GM23338 (cell line): ENCODE measurements around the gene CPLANE2. TPM values are rescaled to one million over a fixed set of nuclear protein-coding genes. Genes with fewer than 3 reads are reported as not detected.
A peak's percentile ranks its signal among the peaks of the same experiment; 100 is the strongest.

Source experiments
- ATAC-seq: fragments of 200-7000 bp; cut with Tn5 transposase; 3 replicates; pipeline ENCODE4 v1.9.1; 2020
- DNase-seq: peaks from one replicate; pipeline ENCODE4 v3.0.0-alpha.2; 2015; ENCODE audit warnings: low spot score
- H2AFZ ChIP-seq: fragments of 200-600 bp; sonication (generic); 2 replicates; pipeline ENCODE4 v1.8.0; 2016; ENCODE audit warnings: antibody characterized with exemption, mild to moderate bottlenecking, moderate library complexity
- H3F3A ChIP-seq: fragments of 200-600 bp; sonication (generic); replicated peaks from 2 replicates; pipeline ENCODE4 v1.8.0; 2017; ENCODE audit warnings: antibody characterized with exemption, mixed run types, low read depth
- H3K27ac ChIP-seq: fragments of 200-600 bp; sonication (generic); 2 replicates; pipeline ENCODE4 v1.6.1; 2016; ENCODE audit warnings: low read depth
- H3K27me3 ChIP-seq: fragments of 200-600 bp; sonication (generic); 2 replicates; pipeline ENCODE4 v1.8.0; 2016; ENCODE audit warnings: mild to moderate bottlenecking, mixed run types, moderate library complexity; ENCODE audit not compliant: insufficient read depth
- H3K36me3 ChIP-seq: fragments of 200-600 bp; sonication (generic); 2 replicates; pipeline ENCODE4 v1.8.0; 2016; ENCODE audit warnings: mild to moderate bottlenecking; ENCODE audit not compliant: insufficient read depth
- H3K4me1 ChIP-seq: fragments of 200-600 bp; sonication (generic); 2 replicates; pipeline ENCODE4 v1.8.0; 2016; ENCODE audit warnings: mild to moderate bottlenecking, moderate library complexity; ENCODE audit not compliant: insufficient read depth
- H3K4me2 ChIP-seq: fragments of 200-600 bp; sonication (generic); 2 replicates; pipeline ENCODE4 v1.7.1; 2017; ENCODE audit warnings: mixed run types
- H3K4me3 ChIP-seq: fragments of 200-600 bp; sonication (generic); 2 replicates; pipeline ENCODE4 v1.6.1; 2016; ENCODE audit warnings: mixed run types
- H3K79me2 ChIP-seq: fragments of 200-600 bp; sonication (generic); replicated peaks from 2 replicates; pipeline ENCODE4 v1.8.0; 2017; ENCODE audit warnings: mild to moderate bottlenecking; ENCODE audit not compliant: insufficient read depth
- H3K9me2 ChIP-seq: fragments of 200-600 bp; sonication (generic); 2 replicates; pipeline ENCODE4 v1.8.0; 2017; ENCODE audit not compliant: insufficient read depth
- H4K20me1 ChIP-seq: fragments of 200-600 bp; sonication (generic); replicated peaks from 2 replicates; pipeline ENCODE4 v1.8.0; 2017; ENCODE audit warnings: mild to moderate bottlenecking; ENCODE audit not compliant: insufficient read depth
- H3K27ac Mint-ChIP-seq: 2 replicates; pipeline ENCODE4 v1.8.0; 2020; ENCODE audit warnings: inconsistent platforms, mild to moderate bottlenecking, moderate library complexity, mixed read lengths
- H3K27me3 Mint-ChIP-seq: 3 replicates; pipeline ENCODE4 v1.8.0; 2022; ENCODE audit warnings: low read depth, mild to moderate bottlenecking, moderate library complexity, mixed read lengths, inconsistent platforms; ENCODE audit not compliant: insufficient read depth, poor library complexity
- H3K36me3 Mint-ChIP-seq: 3 replicates; pipeline ENCODE4 v1.8.0; 2021; ENCODE audit warnings: low read depth, mild to moderate bottlenecking, inconsistent platforms, moderate library complexity, mixed read lengths
- H3K4me1 Mint-ChIP-seq: 3 replicates; pipeline ENCODE4 v1.8.0; 2020; ENCODE audit warnings: mild to moderate bottlenecking, inconsistent platforms, mixed read lengths
- H3K4me3 Mint-ChIP-seq: 3 replicates; pipeline ENCODE4 v1.8.0; 2021; ENCODE audit warnings: moderate library complexity, mild to moderate bottlenecking, inconsistent platforms, mixed read lengths
- H3K9me3 Mint-ChIP-seq: 3 replicates; pipeline ENCODE4 v1.8.0; 2020; ENCODE audit warnings: moderate library complexity, mild to moderate bottlenecking, inconsistent platforms, mixed read lengths
- EZH2 ChIP-seq: fragments of 200-600 bp; sonication (generic); IDR thresholded peaks from one replicate; pipeline ENCODE4 v1.8.0; 2017; ENCODE audit warnings: antibody characterized with exemption, mild to moderate bottlenecking, low read depth; ENCODE audit not compliant: unreplicated experiment
- EZH2phosphoT487 ChIP-seq: fragments of 200-600 bp; sonication (generic); IDR thresholded peaks from one replicate; pipeline ENCODE4 v1.8.1; 2018; ENCODE audit warnings: antibody characterized with exemption; ENCODE audit not compliant: unreplicated experiment
- STAT1 ChIP-seq: IDR thresholded peaks from one replicate; pipeline ENCODE4 v1.6.1; 2016; ENCODE audit warnings: antibody characterized with exemption; ENCODE audit not compliant: unreplicated experiment
- ZNF114 ChIP-seq: fragments of 250-450 bp; sonication (Bioruptor Pico); IDR thresholded peaks from 2 replicates; pipeline ENCODE4 v1.5.0; 2020; ENCODE audit warnings: mild to moderate bottlenecking, moderate library complexity
- ZNF331 ChIP-seq: fragments of 250-450 bp; sonication (Bioruptor Pico); IDR thresholded peaks from 2 replicates; pipeline ENCODE4 v1.5.0; 2020; ENCODE audit warnings: low read depth, mild to moderate bottlenecking, moderate library complexity
- polyA plus RNA-seq: library from polyadenylated mRNA; unstranded; fragments of >200 nt; fragmentation: Nextera tagmentation; extraction: Ambion mirVana; gene quantifications from 2 replicates; pipeline ENCODE4 v1.2.1, GENCODE V29; 2016
- total RNA-seq: library from RNA; depleted of rRNA; stranded (reverse); fragments of >200 nt; shearing (Covaris generic); gene quantifications from 2 replicates; pipeline ENCODE4 v1.2.3, GENCODE V29; 2014
- TF ChIP-seq, protein P1 (sequence below): fragments of 250-450 bp; sonication (Bioruptor Pico); IDR thresholded peaks from 2 replicates; pipeline ENCODE4 v1.5.0; 2020; ENCODE audit warnings: mild to moderate bottlenecking, moderate library complexity
- TF ChIP-seq, protein P2 (sequence below), 2 experiments: fragments of 200-600 bp in 1 of 2; sonication (generic) in 1 of 2; conservative IDR thresholded peaks; 2 replicates each; pipeline versions ENCODE4 v1.5.1 to v1.6.1; 2016 to 2017; ENCODE audit warnings: antibody characterized with exemption in 2 of 2, low read depth in 2 of 2, mild to moderate bottlenecking in 2 of 2, moderate library complexity in 1 of 2

The CPLANE2 gene
- total and polyA plus RNA-seq, 2 experiments from 2014 or later = 0.44 to 1.8 TPM

DNA sequence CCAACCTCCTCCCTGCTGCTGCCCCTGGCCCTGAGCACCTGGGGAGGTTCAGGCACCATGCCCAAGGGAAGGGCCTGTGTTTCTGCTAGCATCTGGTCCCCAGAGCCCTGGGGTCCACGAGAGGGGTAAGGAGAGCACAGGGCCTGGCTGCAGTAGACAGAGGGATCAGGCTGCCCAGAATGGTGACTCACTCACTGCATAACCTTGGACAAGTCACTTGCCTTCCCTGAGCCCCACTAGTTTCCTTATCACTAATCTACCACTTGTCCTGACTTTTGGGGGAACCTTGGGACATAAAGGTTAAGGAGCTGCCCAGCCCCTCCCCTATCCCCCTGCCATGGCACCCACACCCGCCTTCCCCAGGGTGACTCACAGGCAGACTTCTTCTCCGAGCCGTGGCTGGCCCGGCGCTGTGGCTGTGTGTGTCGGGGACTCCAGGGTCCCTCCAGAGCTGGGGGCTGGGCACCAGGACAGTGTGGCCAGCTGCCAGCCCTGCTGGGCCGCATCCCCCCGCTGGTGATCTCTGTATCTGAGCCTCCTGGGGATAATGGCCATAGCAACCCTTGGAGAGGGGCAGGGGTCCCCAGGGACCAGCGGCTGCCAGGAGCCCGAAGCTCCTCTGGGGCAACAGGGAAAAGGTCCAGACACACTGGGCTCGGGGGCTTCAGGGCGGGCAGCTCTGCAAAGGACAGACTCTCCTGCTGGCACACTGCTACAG is 28.6 kb downstream of the CPLANE2 start:
- TF ChIP-seq ZNF331 (CRISPR knock-in tag) (no peak), EZH2phosphoT487 (no peak)
- peaks cover 30% of the 10 kb centered on the region for H3K79me2 ChIP-seq
- no peaks in the 10 kb centered on the region; the same call in 1 of the 2 replicates for H4K20me1 ChIP-seq
- Mint-ChIP-seq H3K36me3 (peaks cover 18% of the 10 kb centered on the region), H3K4me3 (peak overlapping the region; percentile 3; the same call in 1 of the 3 replicates), H3K4me1 (peaks cover 51% of the 10 kb centered on the region), H3K27me3 (peaks cover 21% of the 10 kb centered on the region), H3K27ac (no peak overlapping the region), H3K9me3 (no peaks in the 10 kb centered on the region)
- ATAC-seq (no peak), DNase-seq (no peak)
- H3K36me3 ChIP-seq = peaks cover 8% of the 10 kb centered on the region; the same call in 1 of the 2 replicates
- no peak overlapping the region for H3K27ac ChIP-seq
- peak overlapping the region; percentile 77; the same call in 1 of the 2 replicates for H3K4me3 ChIP-seq
- H3F3A ChIP-seq = 0 out of 2 replicates have a peak, but pooled peaks cover 7% of the 10 kb centered on the region
- H3K4me1 ChIP-seq = peaks cover 43% of the 10 kb centered on the region
- no peaks in the 10 kb centered on the region for H3K9me2 ChIP-seq
- peak overlapping the region; percentile 97 for H3K4me2 ChIP-seq
- no peak overlapping the region for H2AFZ ChIP-seq
- no peaks in the 10 kb centered on the region for H3K27me3 ChIP-seq

DNA sequence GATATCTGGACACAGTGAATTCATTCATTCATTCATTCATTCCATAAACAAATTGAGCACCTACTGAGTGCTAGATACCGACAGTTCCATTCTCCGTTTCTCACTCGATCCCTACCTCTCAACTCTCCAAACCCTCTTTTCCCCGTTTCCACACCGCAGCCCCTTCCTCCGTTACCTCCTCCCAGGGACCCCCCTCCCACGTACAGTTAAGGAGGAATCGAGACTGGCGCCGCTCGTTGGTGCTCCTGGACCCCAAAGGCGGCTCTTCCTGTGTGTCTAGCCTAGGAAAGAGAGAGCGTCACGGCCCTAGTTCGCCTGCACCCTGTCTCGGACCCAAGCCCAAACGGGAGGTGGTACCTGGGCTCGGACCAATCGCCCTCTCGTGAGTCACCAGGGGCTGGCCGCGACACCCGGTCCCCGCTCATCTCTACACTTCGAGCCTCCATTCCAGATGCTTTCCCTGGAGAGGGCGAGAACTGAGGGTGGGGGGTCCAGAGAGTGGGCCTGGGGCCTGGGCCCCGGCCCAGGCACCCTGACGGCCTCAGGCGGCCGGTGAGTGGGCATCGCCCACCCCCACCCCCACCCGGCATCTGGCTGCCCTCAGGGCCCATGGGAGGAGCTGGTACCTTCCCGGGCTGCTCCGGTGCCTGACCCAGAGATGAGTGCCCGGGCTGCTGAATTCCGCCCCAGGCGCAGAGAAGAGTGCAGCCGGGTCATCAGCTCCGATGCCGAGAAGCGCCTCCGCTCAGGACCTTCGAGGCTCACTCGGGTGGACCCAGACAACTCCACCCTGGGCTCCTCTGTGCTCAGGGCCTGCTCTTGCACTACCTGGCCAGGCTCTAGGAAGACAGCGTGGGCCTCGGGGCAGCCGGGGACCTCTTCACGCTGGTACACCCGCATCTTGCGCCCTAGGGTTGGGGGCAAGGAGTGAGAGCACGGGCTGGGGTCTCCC is 29.4 kb downstream of the CPLANE2 start:
- H3K36me3 Mint-ChIP-seq = peaks cover 27% of the 10 kb centered on the region
- Histone ChIP-seq H3K27ac (peak overlapping the region; percentile 91), H3F3A (0 out of 2 replicates have a peak, but pooled peaks cover 7% of the 10 kb centered on the region), H2AFZ (peak overlapping the region; percentile 90), H3K36me3 (peaks cover 10% of the 10 kb centered on the region; the same call in 1 of the 2 replicates), H3K4me1 (peaks cover 35% of the 10 kb centered on the region), H3K4me3 (peak overlapping the region; percentile 77), H4K20me1 (no peaks in the 10 kb centered on the region; the same call in 1 of the 2 replicates), H3K27me3 (no peaks in the 10 kb centered on the region), H3K4me2 (peak overlapping the region; percentile 97), H3K79me2 (peaks cover 30% of the 10 kb centered on the region), H3K9me2 (no peaks in the 10 kb centered on the region)
- peaks cover 44% of the 10 kb centered on the region for H3K4me1 Mint-ChIP-seq
- H3K9me3 Mint-ChIP-seq = no peaks in the 10 kb centered on the region
- no peak for TF ChIP-seq ZNF331 (CRISPR knock-in tag)
- TF ChIP-seq, protein P1, sequence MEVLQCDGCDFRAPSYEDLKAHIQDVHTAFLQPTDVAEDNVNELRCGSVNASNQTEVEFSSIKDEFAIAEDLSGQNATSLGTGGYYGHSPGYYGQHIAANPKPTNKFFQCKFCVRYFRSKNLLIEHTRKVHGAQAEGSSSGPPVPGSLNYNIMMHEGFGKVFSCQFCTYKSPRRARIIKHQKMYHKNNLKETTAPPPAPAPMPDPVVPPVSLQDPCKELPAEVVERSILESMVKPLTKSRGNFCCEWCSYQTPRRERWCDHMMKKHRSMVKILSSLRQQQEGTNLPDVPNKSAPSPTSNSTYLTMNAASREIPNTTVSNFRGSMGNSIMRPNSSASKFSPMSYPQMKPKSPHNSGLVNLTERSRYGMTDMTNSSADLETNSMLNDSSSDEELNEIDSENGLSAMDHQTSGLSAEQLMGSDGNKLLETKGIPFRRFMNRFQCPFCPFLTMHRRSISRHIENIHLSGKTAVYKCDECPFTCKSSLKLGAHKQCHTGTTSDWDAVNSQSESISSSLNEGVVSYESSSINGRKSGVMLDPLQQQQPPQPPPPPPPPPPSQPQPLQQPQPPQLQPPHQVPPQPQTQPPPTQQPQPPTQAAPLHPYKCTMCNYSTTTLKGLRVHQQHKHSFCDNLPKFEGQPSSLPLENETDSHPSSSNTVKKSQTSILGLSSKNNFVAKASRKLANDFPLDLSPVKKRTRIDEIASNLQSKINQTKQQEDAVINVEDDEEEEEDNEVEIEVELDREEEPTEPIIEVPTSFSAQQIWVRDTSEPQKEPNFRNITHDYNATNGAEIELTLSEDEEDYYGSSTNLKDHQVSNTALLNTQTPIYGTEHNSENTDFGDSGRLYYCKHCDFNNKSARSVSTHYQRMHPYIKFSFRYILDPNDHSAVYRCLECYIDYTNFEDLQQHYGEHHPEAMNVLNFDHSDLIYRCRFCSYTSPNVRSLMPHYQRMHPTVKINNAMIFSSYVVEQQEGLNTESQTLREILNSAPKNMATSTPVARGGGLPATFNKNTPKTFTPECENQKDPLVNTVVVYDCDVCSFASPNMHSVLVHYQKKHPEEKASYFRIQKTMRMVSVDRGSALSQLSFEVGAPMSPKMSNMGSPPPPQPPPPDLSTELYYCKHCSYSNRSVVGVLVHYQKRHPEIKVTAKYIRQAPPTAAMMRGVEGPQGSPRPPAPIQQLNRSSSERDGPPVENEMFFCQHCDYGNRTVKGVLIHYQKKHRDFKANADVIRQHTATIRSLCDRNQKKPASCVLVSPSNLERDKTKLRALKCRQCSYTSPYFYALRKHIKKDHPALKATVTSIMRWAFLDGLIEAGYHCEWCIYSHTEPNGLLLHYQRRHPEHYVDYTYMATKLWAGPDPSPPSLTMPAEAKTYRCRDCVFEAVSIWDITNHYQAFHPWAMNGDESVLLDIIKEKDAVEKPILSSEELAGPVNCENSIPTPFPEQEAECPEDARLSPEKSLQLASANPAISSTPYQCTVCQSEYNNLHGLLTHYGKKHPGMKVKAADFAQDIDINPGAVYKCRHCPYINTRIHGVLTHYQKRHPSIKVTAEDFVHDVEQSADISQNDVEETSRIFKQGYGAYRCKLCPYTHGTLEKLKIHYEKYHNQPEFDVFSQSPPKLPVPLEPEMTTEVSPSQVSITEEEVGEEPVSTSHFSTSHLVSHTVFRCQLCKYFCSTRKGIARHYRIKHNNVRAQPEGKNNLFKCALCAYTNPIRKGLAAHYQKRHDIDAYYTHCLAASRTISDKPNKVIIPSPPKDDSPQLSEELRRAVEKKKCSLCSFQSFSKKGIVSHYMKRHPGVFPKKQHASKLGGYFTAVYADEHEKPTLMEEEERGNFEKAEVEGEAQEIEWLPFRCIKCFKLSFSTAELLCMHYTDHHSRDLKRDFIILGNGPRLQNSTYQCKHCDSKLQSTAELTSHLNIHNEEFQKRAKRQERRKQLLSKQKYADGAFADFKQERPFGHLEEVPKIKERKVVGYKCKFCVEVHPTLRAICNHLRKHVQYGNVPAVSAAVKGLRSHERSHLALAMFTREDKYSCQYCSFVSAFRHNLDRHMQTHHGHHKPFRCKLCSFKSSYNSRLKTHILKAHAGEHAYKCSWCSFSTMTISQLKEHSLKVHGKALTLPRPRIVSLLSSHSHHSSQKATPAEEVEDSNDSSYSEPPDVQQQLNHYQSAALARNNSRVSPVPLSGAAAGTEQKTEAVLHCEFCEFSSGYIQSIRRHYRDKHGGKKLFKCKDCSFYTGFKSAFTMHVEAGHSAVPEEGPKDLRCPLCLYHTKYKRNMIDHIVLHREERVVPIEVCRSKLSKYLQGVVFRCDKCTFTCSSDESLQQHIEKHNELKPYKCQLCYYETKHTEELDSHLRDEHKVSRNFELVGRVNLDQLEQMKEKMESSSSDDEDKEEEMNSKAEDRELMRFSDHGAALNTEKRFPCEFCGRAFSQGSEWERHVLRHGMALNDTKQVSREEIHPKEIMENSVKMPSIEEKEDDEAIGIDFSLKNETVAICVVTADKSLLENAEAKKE = no peak
- TF ChIP-seq STAT1 = no peak
- no peak for TF ChIP-seq ZNF114 (CRISPR knock-in tag)
- TF ChIP-seq, protein P2, sequence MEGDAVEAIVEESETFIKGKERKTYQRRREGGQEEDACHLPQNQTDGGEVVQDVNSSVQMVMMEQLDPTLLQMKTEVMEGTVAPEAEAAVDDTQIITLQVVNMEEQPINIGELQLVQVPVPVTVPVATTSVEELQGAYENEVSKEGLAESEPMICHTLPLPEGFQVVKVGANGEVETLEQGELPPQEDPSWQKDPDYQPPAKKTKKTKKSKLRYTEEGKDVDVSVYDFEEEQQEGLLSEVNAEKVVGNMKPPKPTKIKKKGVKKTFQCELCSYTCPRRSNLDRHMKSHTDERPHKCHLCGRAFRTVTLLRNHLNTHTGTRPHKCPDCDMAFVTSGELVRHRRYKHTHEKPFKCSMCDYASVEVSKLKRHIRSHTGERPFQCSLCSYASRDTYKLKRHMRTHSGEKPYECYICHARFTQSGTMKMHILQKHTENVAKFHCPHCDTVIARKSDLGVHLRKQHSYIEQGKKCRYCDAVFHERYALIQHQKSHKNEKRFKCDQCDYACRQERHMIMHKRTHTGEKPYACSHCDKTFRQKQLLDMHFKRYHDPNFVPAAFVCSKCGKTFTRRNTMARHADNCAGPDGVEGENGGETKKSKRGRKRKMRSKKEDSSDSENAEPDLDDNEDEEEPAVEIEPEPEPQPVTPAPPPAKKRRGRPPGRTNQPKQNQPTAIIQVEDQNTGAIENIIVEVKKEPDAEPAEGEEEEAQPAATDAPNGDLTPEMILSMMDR (conservative IDR thresholded peaks at IDR 0.05; ENCODE audit: low read depth in 2 of 2) = no peak
- no peak for TF ChIP-seq EZH2
- ATAC-seq = peak; percentile 4
- peak; percentile 63 for DNase-seq
- H3K4me3 Mint-ChIP-seq = peak overlapping the region; percentile 85
- peaks cover 21% of the 10 kb centered on the region for H3K27me3 Mint-ChIP-seq
- H3K27ac Mint-ChIP-seq = peak overlapping the region; percentile 92
